Esophagus squamous epithelium (tissue), 5 donors: Measurements from ENCODE around the gene KIF26A. TPM values are rescaled to one million over a fixed set of nuclear protein-coding genes. Genes with fewer than 3 reads are reported as not detected.

Experiments
- DNase-seq: peaks from one replicate; lab custom pipeline; 2025; lab: John Stamatoyannopoulos, UW
- H3K27ac ChIP-seq, 4 donors: fragments of 200-600 bp; sonication (generic); one replicate each; pipeline ENCODE4 v1.5.1; 2016 to 2019; ENCODE audit warnings: mild to moderate bottlenecking in 1 of 4
- H3K27me3 ChIP-seq, 4 donors: fragments of 200-600 bp; sonication (generic); 1 replicate in 3 of 4; 2 replicates in 1 of 4; pipeline versions ENCODE4 v1.5.1 to v1.6.0; 2017 to 2021; ENCODE audit warnings: antibody characterized with exemption in 1 of 4
- H3K36me3 ChIP-seq, 3 donors: fragments of 200-600 bp; sonication (generic); one replicate each; pipeline ENCODE4 v1.5.1; 2016 to 2019
- H3K4me1 ChIP-seq, 3 donors: fragments of 200-600 bp; sonication (generic); one replicate each; pipeline ENCODE4 v1.5.1; 2017 to 2019
- H3K4me3 ChIP-seq, 4 donors: fragments of 200-600 bp; sonication (generic); 1 replicate in 3 of 4; 2 replicates in 1 of 4; pipeline ENCODE4 v1.5.1; 2016 to 2019; ENCODE audit warnings: mild to moderate bottlenecking in 2 of 4, moderate library complexity in 1 of 4
- H3K9me3 ChIP-seq, 3 donors: fragments of 200-600 bp; sonication (generic); one replicate each; pipeline ENCODE4 v1.5.1; 2016 to 2019
- CTCF ChIP-seq, 6 experiments: fragments of 450-650 bp in 4 of 6; fragments of 200-600 bp in 2 of 6; sonication (generic) in 2 of 6; IDR thresholded peaks; one replicate each; pipeline ENCODE4 v1.5.1; 2016 to 2019; ENCODE audit warnings: antibody characterized with exemption in 6 of 6, mild to moderate bottlenecking in 4 of 6, moderate library complexity in 4 of 6
- POLR2A ChIP-seq, 4 donors: fragments of 450-650 bp; IDR thresholded peaks; one replicate each; pipeline ENCODE4 v1.6.1; 2017; ENCODE audit warnings: antibody characterized with exemption in 4 of 4, mild to moderate bottlenecking in 4 of 4, moderate library complexity in 3 of 4
- WGBS, 2 donors: methylation state at CpG; one replicate each; pipeline ENCODE4 v1.1.5; 2018; 5-methylcytosine and 5-hydroxymethylcytosine counted together
- intact Hi-C: fragments of 100-400 bp; cut with DNase I; formaldehyde crosslinking; loops from one replicate; pipeline ENCODE4 v1.15.0; 2022
- total RNA-seq, 4 donors: library from RNA; depleted of rRNA; stranded (reverse); fragments of >200 nt; gene quantifications; one replicate each; pipeline ENCODE4 v1.1.0, GENCODE V29; 2016
- donor health status: DM: yes; HTN: yes; CAD: no.

Gene KIF26A
- total RNA-seq, 4 donors from 2014 or later, result 0.80 to 2.7 (median 0.96) TPM

- WGBS, 2 donors, result 74 to 84% methylated on average over 5 to 10 of the region's 12 CpGs
- TF ChIP-seq POLR2A (IDR thresholded peaks at IDR 0.05) (no peak), CTCF (IDR thresholded peaks at IDR 0.05) (no peak)
- Histone ChIP-seq H3K27me3 (peaks cover 0 to 42% (median 0%) of the 10 kb centered on the region in 4 donors), H3K27ac (no peak overlapping the region), H3K9me3 (no peaks in the 10 kb centered on the region), H3K4me3 (no peak overlapping the region), H3K4me1 (peaks cover 0 to 20% (median 0%) of the 10 kb centered on the region in 3 donors), H3K36me3 (no peaks in the 10 kb centered on the region)
- intact Hi-C loops, result no loop called here
- DNase-seq, result no peak
Measured at GRCh38 chr14:104190396-104191000, 52.1 kb downstream of the KIF26A start.

GRCh38 chr14:104191409-104191997 lies 53.1 kb downstream of the KIF26A start:
- Histone ChIP-seq H3K9me3 (no peaks in the 10 kb centered on the region), H3K27ac (no peak overlapping the region), H3K4me3 (no peak overlapping the region), H3K27me3 (peaks cover 0 to 39% (median 0%) of the 10 kb centered on the region in 4 donors), H3K36me3 (no peaks in the 10 kb centered on the region), H3K4me1 (peaks cover 0 to 21% (median 0%) of the 10 kb centered on the region in 3 donors)
- WGBS, 2 donors, result 79 to 100% methylated on average over 1 to 11 of the region's 21 CpGs
- intact Hi-C loops, result no loop called here
- TF ChIP-seq POLR2A (IDR thresholded peaks at IDR 0.05), result no peak
- TF ChIP-seq CTCF (IDR thresholded peaks at IDR 0.05), result no peak
- DNase-seq, result no peak

GRCh38 chr14:104192146-104192882 lies 53.9 kb downstream of the KIF26A start:
- TF ChIP-seq POLR2A (IDR thresholded peaks at IDR 0.05) (no peak), CTCF (IDR thresholded peaks at IDR 0.05) (no peak)
- Histone ChIP-seq H3K27ac (no peak overlapping the region), H3K36me3 (no peaks in the 10 kb centered on the region), H3K4me3 (no peak overlapping the region), H3K9me3 (no peaks in the 10 kb centered on the region), H3K4me1 (peaks cover 0 to 24% (median 0%) of the 10 kb centered on the region in 3 donors), H3K27me3 (peaks cover 0 to 36% (median 0%) of the 10 kb centered on the region in 4 donors)
- no peak for DNase-seq
- intact Hi-C loops, result no loop called here
- WGBS, 2 donors, result 50 to 76% methylated on average over 2 to 5 of the region's 20 CpGs

GRCh38 chr14:104192883-104193245 lies 54.5 kb downstream of the KIF26A start:
- TF ChIP-seq POLR2A (IDR thresholded peaks at IDR 0.05), result no peak
- TF ChIP-seq CTCF (IDR thresholded peaks at IDR 0.05), result no peak
- Histone ChIP-seq H3K27ac (no peak overlapping the region), H3K4me1 (peaks cover 0 to 22% (median 0%) of the 10 kb centered on the region in 3 donors), H3K27me3 (peaks cover 0 to 31% (median 0%) of the 10 kb centered on the region in 4 donors), H3K9me3 (no peaks in the 10 kb centered on the region), H3K36me3 (no peaks in the 10 kb centered on the region), H3K4me3 (no peak overlapping the region)
- intact Hi-C loops, result no loop called here
- WGBS, 2 donors, result 96 to 100% methylated on average over 2 to 5 of the region's 10 CpGs
- no peak for DNase-seq

GRCh38 chr14:104194016-104194415 lies 55.6 kb downstream of the KIF26A start:
- H3K36me3 ChIP-seq, result no peaks in the 10 kb centered on the region
- 80 to 90% methylated on average over 2 to 5 of the region's 14 CpGs for WGBS, 2 donors
- peaks cover 0 to 14% (median 0%) of the 10 kb centered on the region in 3 donors for H3K4me1 ChIP-seq
- TF ChIP-seq POLR2A (IDR thresholded peaks at IDR 0.05), result no peak
- TF ChIP-seq CTCF (IDR thresholded peaks at IDR 0.05), result no peak
- intact Hi-C loops, result no loop called here
- DNase-seq, result no peak
- H3K4me3 ChIP-seq, result no peak overlapping the region
- H3K27ac ChIP-seq, result no peak overlapping the region
- H3K9me3 ChIP-seq, result no peaks in the 10 kb centered on the region
- peaks cover 0 to 24% (median 0%) of the 10 kb centered on the region in 4 donors for H3K27me3 ChIP-seq
